ENCODE measurements around the gene MORN3.

DNA sequence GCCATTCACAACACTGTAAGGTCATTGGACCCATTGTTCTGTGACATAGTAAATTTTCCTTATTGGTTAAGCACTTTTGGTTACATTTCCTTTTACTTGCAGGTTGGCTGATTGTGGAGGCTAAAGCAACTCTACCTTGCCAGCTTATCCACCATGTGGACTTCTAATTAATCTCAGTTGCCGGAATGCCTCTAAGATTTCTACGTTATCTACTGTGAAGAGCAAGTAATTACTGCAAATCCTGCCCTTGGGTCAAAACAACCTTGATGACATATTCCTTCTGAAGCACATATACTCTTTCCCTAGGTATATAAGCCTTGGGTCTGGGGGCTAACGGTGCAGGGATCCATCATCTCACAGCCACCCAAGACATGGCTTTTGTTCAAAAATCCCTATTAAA lies 19.5 kb upstream of the MORN3 start:
- TF ChIP-seq POLR2AphosphoS5 (IDR thresholded peaks at IDR 0.05; ENCODE audit: low read depth, low read length) (no peak), SIN3A (IDR thresholded peaks at IDR 0.05; ENCODE audit: borderline replicate concordance, insufficient read depth, low read depth, low read length) (no peak), TCF7L2 (IDR thresholded peaks at IDR 0.05; ENCODE audit: low read depth, low read length) (no peak)
- TF ChIP-seq, protein P1, sequence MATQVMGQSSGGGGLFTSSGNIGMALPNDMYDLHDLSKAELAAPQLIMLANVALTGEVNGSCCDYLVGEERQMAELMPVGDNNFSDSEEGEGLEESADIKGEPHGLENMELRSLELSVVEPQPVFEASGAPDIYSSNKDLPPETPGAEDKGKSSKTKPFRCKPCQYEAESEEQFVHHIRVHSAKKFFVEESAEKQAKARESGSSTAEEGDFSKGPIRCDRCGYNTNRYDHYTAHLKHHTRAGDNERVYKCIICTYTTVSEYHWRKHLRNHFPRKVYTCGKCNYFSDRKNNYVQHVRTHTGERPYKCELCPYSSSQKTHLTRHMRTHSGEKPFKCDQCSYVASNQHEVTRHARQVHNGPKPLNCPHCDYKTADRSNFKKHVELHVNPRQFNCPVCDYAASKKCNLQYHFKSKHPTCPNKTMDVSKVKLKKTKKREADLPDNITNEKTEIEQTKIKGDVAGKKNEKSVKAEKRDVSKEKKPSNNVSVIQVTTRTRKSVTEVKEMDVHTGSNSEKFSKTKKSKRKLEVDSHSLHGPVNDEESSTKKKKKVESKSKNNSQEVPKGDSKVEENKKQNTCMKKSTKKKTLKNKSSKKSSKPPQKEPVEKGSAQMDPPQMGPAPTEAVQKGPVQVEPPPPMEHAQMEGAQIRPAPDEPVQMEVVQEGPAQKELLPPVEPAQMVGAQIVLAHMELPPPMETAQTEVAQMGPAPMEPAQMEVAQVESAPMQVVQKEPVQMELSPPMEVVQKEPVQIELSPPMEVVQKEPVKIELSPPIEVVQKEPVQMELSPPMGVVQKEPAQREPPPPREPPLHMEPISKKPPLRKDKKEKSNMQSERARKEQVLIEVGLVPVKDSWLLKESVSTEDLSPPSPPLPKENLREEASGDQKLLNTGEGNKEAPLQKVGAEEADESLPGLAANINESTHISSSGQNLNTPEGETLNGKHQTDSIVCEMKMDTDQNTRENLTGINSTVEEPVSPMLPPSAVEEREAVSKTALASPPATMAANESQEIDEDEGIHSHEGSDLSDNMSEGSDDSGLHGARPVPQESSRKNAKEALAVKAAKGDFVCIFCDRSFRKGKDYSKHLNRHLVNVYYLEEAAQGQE (IDR thresholded peaks at IDR 0.05; ENCODE audit: insufficient read depth in 1 of 2, low read depth in 2 of 2, low read length in 1 of 2): no peak
- TF ChIP-seq, protein P2, sequence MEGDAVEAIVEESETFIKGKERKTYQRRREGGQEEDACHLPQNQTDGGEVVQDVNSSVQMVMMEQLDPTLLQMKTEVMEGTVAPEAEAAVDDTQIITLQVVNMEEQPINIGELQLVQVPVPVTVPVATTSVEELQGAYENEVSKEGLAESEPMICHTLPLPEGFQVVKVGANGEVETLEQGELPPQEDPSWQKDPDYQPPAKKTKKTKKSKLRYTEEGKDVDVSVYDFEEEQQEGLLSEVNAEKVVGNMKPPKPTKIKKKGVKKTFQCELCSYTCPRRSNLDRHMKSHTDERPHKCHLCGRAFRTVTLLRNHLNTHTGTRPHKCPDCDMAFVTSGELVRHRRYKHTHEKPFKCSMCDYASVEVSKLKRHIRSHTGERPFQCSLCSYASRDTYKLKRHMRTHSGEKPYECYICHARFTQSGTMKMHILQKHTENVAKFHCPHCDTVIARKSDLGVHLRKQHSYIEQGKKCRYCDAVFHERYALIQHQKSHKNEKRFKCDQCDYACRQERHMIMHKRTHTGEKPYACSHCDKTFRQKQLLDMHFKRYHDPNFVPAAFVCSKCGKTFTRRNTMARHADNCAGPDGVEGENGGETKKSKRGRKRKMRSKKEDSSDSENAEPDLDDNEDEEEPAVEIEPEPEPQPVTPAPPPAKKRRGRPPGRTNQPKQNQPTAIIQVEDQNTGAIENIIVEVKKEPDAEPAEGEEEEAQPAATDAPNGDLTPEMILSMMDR (IDR thresholded peaks at IDR 0.05): no peak

Data from Panc1 (cell line).